Mucosa of stomach (tissue), 1 donor: ENCODE results near the gene NOC4L.

ENCODE experiments used
- H3K27me3 ChIP-seq: one replicate; pipeline ENCODE4 v1.7.0; 2013; ENCODE audit warnings: mild to moderate bottlenecking, low read length; ENCODE audit not compliant: control insufficient read depth, insufficient read depth
- H3K36me3 ChIP-seq: one replicate; pipeline ENCODE4 v1.7.0; 2013; ENCODE audit warnings: low read length; ENCODE audit not compliant: control insufficient read depth, insufficient read depth
- H3K4me1 ChIP-seq: one replicate; pipeline ENCODE4 v1.7.0; 2013; ENCODE audit warnings: mild to moderate bottlenecking, low read length; ENCODE audit not compliant: control insufficient read depth, insufficient read depth
- H3K4me3 ChIP-seq: one replicate; pipeline ENCODE4 v1.7.0; 2013; ENCODE audit warnings: low read length
- H3K9ac ChIP-seq: one replicate; pipeline ENCODE4 v1.7.0; 2013; ENCODE audit warnings: mild to moderate bottlenecking, low read length, moderate library complexity
- H3K9me3 ChIP-seq: one replicate; pipeline ENCODE4 v1.7.0; 2013; ENCODE audit warnings: mild to moderate bottlenecking, low read length, moderate library complexity; ENCODE audit not compliant: control insufficient read depth
- donor health status: Pancreatic carcinoma.

NOC4L gene

DNA sequence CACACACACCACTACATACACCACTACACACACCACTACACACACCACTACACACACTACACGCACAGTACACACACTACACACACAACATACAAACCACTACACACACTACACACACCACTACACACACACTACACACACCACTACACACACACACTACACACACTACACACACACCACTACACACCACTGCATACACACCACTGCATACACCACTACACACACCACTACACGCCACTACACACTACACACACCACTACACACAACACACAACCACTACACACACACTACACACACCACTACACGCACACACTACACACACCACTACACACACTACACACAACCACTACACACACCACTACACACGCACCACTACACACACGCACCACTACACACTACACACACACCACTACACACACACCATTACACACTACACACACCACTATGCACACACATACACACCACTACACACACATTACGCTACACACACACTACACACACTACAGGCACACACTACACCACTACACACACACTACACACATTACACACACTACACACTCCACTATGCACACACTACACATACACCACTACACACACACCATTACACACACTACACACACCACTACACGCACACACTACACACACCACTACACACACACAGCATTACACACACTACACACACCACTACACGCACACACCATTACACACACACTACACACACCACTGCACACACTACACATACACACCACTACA lies 12.5 kb downstream of the NOC4L start:
- Histone ChIP-seq H3K9ac (no peak overlapping the region), H3K4me3 (no peak overlapping the region), H3K36me3 (peaks cover 4% of the 10 kb centered on the region), H3K9me3 (no peaks in the 10 kb centered on the region), H3K27me3 (no peaks in the 10 kb centered on the region), H3K4me1 (no peaks in the 10 kb centered on the region)

DNA sequence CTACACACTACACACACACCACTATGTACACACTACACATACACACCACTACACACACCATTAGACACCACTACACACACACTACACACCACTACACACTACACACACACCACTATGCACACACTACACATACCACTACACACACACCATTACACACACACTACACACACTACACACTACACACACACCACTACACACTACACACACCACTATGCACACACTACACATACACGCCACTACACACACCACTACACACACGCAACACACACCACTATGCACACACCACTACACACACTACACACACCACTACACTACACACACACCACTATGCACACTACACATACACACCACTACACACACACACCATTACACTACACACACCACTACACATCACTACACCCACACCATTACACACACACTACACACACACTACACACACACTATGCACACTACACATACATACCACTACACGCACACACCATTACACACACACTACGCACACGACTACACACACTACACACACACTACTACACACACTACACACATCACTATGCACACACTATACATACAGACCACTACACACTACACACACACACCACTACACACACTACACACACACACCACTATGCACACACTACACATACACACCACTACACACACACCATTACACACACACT lies 13.6 kb downstream of the NOC4L start:
- H3K4me1 ChIP-seq = peaks cover under 1% of the 10 kb centered on the region
- no peaks in the 10 kb centered on the region for H3K27me3 ChIP-seq
- peaks cover 4% of the 10 kb centered on the region for H3K36me3 ChIP-seq
- H3K4me3 ChIP-seq = no peak overlapping the region
- H3K9ac ChIP-seq = no peak overlapping the region
- H3K9me3 ChIP-seq = no peaks in the 10 kb centered on the region

DNA sequence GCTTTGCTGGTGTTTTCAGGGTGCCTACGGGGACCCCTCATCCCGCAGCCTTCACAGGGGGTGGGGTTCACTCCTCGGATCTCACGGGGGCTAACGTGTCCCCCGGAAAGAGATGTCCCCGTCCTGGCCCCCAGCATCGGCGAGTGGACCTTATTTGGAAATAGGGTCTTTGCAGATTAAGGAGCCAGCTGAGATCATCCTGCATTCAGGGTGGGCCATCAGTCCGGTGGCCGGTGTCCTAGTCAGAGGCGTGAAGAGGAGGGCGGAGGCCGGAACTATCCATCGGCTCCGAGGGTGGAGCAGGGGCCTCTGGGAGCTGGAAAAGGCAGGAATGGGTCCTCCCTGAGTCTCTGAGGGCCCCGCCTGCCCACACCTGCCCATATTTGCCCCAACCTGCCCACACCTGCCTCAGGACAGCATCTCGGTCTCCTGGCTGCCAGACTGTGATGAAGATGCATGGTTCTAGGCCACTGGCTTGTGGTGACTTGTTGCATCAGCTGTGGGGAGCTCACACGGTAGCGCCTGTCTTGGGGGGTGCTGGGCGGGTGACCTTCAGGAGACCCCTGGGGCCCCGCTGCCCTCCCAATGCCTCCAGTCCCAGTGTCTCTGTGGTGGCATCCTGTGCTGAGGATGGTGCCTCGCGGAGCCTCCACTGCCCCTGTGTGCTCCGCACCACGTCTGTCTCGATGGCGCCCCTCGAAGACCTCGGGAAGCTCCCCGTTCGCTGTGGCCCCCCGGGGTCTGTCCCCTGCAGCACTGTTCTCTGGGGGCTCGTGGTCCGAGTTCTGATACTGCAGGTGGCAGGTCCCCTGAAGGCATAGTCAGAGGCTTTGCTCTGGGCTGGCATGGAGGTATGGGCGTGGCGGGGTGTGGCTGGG lies 14.7 kb downstream of the NOC4L start:
- no peak overlapping the region for H3K4me3 ChIP-seq
- peaks cover 4% of the 10 kb centered on the region for H3K36me3 ChIP-seq
- H3K9me3 ChIP-seq = no peaks in the 10 kb centered on the region
- no peak overlapping the region for H3K9ac ChIP-seq
- no peaks in the 10 kb centered on the region for H3K27me3 ChIP-seq
- H3K4me1 ChIP-seq = peaks cover 3% of the 10 kb centered on the region

DNA sequence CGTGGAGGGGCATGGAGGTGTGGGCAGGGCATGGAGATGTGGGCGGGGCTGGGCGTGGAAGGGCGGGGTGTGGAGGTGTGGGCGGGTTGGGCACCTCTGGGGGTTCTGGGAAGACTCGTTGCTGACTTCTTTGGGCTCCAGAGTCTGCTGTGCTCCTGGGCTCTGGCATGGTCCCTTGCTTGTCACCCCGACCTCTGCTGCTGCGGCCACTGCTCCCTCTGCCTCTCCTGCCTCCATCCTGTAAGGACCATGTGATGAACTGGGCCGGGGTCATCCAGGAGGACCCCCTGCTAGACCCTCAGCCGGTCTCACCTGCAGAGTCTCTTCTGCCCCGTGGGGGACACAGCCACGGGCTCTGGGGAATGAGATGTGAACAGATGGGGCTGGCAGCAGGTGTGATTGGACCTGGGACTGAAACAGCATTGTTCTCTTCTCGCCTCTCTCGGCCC lies 15.3 kb downstream of the NOC4L start:
- Histone ChIP-seq H3K36me3 (peaks cover 4% of the 10 kb centered on the region), H3K27me3 (no peaks in the 10 kb centered on the region), H3K4me3 (no peak overlapping the region), H3K9ac (no peak overlapping the region), H3K9me3 (no peaks in the 10 kb centered on the region), H3K4me1 (peaks cover 3% of the 10 kb centered on the region)

DNA sequence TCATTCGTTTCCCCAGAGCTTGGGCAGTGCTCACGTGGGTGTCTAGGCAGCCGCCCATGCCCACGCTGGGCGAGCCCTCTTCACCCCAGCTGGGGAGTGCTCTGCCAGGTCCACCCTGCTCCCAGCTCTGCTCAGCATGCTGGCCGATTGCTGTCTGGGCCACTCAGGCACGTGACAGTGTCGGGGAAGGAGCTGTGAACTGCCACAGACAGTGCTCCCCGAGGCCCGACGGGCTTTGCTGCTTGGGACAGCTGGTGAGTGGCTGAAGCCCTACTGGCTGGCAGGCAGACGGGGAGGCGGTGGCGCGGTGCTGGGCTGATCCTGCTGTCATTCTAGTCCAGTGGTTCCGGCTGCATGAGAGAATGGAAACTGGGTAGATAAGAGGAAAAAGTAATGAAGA lies 15.8 kb downstream of the NOC4L start:
- H3K4me1 ChIP-seq = peaks cover 3% of the 10 kb centered on the region
- H3K9me3 ChIP-seq = no peaks in the 10 kb centered on the region
- no peaks in the 10 kb centered on the region for H3K27me3 ChIP-seq
- H3K36me3 ChIP-seq = peaks cover 4% of the 10 kb centered on the region
- H3K4me3 ChIP-seq = no peak overlapping the region
- no peak overlapping the region for H3K9ac ChIP-seq

DNA sequence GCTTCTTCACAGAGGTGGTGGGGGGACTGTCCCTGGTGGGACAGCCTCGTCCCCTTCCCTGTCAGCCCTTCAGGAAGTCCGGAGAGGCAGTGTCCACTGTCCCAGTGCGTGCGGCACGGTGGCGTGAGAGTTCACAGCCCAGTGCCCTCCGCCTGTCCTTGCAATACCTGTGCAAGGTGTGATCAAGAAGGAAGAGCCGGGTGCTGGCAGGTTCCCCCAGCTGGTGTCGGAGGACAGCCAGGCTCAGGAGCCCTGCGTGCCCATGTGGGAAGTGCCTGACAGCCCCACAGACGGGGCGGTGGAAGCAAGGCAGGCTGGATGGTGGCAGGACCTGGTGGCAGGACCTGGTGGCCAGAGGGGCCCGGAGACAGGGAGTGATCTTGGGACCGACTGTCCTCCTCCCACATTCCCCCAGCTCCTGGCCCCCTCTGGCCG lies 16.4 kb downstream of the NOC4L start:
- Histone ChIP-seq H3K9ac (no peak overlapping the region), H3K4me3 (no peak overlapping the region), H3K36me3 (peaks cover 4% of the 10 kb centered on the region), H3K4me1 (peaks cover 3% of the 10 kb centered on the region), H3K27me3 (no peaks in the 10 kb centered on the region), H3K9me3 (no peaks in the 10 kb centered on the region)

DNA sequence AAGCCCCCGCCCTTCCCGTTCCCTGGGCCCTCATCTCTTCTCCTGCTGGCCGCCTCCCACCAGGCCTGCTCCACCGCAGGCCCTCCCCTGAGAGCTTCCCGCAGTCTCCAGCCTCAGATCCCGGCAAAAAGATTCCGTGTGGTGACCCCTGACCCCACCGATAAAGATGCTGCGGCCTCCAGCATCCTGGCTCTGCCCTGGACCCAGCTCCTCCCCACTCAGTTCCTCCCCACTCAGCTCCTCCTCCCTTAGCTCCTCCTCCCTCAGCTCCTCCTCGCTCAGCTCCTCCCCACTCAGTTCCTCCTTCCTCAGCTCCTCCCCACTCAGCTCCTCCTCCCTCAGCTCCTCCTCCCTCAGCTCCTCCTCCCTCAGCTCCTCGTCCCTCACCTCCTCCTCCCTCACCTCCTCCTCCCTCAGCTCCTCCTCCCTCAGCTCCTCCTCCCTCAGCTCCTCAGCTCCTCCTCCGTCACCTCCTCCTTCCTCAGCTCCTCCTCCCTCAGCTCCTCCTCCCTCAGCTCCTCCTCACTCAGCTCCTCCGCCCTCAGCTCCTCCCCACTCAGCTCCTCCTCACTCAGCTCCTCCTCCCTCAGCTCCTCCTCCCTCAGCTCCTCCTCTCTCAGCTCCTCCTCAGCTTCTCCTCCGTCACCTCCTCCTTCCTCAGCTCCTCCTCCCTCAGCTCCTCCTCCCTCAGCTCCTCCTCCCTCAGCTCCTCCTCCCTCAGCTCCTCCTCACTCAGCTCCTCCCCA lies 17.0 kb downstream of the NOC4L start:
- H3K9me3 ChIP-seq = no peaks in the 10 kb centered on the region
- H3K4me1 ChIP-seq = peaks cover 3% of the 10 kb centered on the region
- H3K4me3 ChIP-seq = no peak overlapping the region
- H3K36me3 ChIP-seq = peaks cover 4% of the 10 kb centered on the region
- H3K27me3 ChIP-seq = no peaks in the 10 kb centered on the region
- H3K9ac ChIP-seq = no peak overlapping the region

DNA sequence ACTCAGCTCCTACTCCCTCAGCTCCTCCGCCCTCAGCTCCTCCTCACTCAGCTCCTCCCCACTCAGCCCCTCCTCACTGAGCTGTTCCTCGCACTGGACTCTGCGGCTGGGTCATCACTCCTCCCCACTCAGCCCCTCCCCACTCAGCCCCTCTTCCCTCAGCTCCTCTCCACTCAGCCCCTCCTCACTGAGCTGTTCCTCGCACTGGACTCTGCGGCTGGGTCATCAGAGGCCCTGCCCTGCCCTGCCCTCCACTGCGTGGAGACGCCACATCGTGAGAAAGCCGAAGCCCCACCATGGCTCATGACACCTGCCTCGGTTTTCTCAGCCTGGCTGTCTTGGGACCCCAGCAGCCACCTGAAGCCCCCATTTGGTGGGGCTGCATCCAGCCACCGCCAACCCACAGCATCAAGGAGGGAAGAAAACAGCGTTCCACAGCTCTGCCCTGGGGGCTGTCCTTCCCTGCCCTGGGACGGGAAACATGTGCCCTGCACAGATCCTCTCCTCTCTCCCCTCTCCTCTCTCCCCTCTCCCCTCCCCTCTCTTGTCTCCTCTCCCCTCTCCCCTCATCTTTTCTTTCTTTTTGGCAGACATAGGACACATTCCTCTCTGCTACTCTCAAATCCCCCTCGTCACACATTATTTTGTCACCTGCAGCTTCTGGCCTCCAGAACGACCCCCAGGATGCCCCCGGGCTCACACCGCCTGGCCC lies 17.7 kb downstream of the NOC4L start:
- no peaks in the 10 kb centered on the region for H3K9me3 ChIP-seq
- no peak overlapping the region for H3K4me3 ChIP-seq
- H3K27me3 ChIP-seq = no peaks in the 10 kb centered on the region
- H3K4me1 ChIP-seq = peaks cover 3% of the 10 kb centered on the region
- no peak overlapping the region for H3K9ac ChIP-seq
- H3K36me3 ChIP-seq = peaks cover 4% of the 10 kb centered on the region

DNA sequence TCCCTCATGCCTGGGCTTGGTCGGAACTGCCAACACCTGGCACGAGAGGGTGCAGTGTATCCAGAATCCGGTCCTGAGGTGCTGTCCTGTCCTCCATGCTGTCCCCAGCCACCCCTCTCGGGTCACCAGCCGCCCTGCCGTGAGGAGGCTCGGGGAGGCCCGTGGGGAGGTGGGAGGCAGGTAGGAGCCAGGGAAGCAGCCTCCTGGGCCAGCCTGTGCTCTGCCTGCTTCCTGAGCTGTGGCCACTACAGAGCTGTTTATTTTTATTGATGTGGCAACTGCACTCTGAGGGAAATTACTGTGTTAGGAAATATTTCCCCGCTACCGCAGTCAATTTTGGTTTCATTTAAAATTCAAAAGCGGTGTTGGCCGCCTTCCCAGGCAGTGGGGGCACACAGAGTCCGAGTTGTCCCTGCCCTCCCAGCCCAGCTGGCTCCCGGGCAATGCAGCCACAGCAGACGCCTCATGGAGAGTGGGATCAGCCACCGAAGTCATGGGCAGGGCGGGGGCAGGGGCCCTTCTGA lies 18.3 kb downstream of the NOC4L start:
- no peak overlapping the region for H3K9ac ChIP-seq

DNA sequence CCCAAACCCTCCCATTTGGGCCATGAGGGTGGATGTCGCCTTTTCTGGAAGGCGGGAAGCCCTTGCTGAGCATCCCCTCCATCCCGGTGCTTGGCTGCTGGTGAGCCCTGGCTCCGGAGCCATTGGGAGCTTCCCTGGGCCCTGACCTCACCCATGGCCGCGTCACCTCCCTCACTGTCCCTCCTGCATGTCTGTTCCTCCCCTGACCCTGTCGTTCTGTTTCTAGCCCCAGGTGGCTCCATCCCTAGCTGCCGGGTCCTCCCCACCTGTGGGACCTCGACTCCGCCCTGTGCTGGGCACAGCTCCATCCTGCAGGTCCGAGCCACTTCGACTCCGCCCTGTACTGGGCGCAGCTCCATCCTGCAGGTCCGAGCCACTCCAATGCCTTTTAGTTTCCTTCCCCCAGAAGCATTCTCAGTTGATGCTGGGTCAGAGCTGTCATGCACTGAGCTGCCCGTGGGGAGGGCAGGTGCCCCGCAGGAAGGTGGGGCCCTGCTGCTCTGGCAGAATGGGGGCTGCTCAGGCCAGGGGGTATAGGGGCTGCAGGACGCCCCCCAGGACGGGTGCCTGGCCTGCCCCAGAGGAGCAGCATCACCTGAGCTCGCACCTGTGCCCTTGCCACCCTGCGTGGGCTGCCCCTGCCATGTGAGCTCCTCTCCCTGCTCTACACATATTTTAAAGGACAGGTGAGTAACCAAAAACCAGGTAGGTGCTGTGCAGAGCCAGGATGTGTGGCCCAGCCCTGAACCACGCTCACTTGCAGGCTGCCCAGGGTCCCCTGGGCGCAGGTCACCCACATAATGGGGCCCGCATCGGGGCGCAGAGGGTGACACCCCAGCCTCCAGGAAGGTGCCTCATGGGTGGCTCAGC lies 19.0 kb downstream of the NOC4L start:
- Histone ChIP-seq H3K4me3 (no peak overlapping the region), H3K4me1 (peaks cover 3% of the 10 kb centered on the region), H3K27me3 (no peaks in the 10 kb centered on the region), H3K9me3 (no peaks in the 10 kb centered on the region), H3K9ac (no peak overlapping the region), H3K36me3 (no peaks in the 10 kb centered on the region)

More for the DNA sequence above, 18.3 kb downstream of the NOC4L start:
- H3K27me3 ChIP-seq = no peaks in the 10 kb centered on the region
- H3K4me1 ChIP-seq = peaks cover 3% of the 10 kb centered on the region
- H3K4me3 ChIP-seq = no peak overlapping the region
- no peaks in the 10 kb centered on the region for H3K9me3 ChIP-seq
- peaks cover 4% of the 10 kb centered on the region for H3K36me3 ChIP-seq
